ENCODE data around the gene ARID3B.
"Not testable (repeated sequence)": the region's sequence is repeated elsewhere in the genome, so short reads cannot be mapped to it uniquely, and the experiment has no call there.

Gene ARID3B

GRCh38 chr15:74565381-74566085 is 24.5 kb downstream of the ARID3B start:
- in situ Hi-C loops (cut with MboI; ENCODE audit: low sequenced_read_pairs) = no loop called here

- in situ Hi-C loops (cut with MboI; ENCODE audit: low sequenced_read_pairs) = no loop called here
Measured at GRCh38 chr15:74568594-74568993, 27.6 kb downstream of the ARID3B start.

GRCh38 chr15:74569731-74570070 is 28.7 kb downstream of the ARID3B start:
- in situ Hi-C loops (cut with MboI; ENCODE audit: low sequenced_read_pairs) = no loop called here

- in situ Hi-C loops (cut with MboI; ENCODE audit: low sequenced_read_pairs) = no loop called here
Measured at GRCh38 chr15:74571191-74571590, 30.2 kb downstream of the ARID3B start.

- in situ Hi-C loops (cut with MboI; ENCODE audit: low sequenced_read_pairs) = no loop called here
Measured at GRCh38 chr15:74573987-74574386, 33.0 kb downstream of the ARID3B start.

- in situ Hi-C loops (cut with MboI; ENCODE audit: low sequenced_read_pairs) = no loop called here
Measured at GRCh38 chr15:74578496-74578994, 37.5 kb downstream of the ARID3B start.

GRCh38 chr15:74579001-74579400 is 38.0 kb downstream of the ARID3B start:
- in situ Hi-C loops (cut with MboI; ENCODE audit: low sequenced_read_pairs) = no loop called here

GRCh38 chr15:74580538-74581350 is 39.7 kb downstream of the ARID3B start:
- in situ Hi-C loops (cut with MboI; ENCODE audit: low sequenced_read_pairs) = no loop called here

- in situ Hi-C loops (cut with MboI; ENCODE audit: low sequenced_read_pairs) = no loop called here
Measured at GRCh38 chr15:74584204-74584603, 43.2 kb downstream of the ARID3B start.

- in situ Hi-C loops (cut with MboI; ENCODE audit: low sequenced_read_pairs) = no loop called here
Measured at GRCh38 chr15:74584779-74585178, 43.8 kb downstream of the ARID3B start.

- in situ Hi-C loops (cut with MboI; ENCODE audit: low sequenced_read_pairs) = no loop called here
Measured at GRCh38 chr15:74585191-74585590, 44.2 kb downstream of the ARID3B start.

GRCh38 chr15:74585857-74586256 is 44.8 kb downstream of the ARID3B start:
- in situ Hi-C loops (cut with MboI; ENCODE audit: low sequenced_read_pairs) = no loop called here

- in situ Hi-C loops (cut with MboI; ENCODE audit: low sequenced_read_pairs) = no loop called here
Measured at GRCh38 chr15:74589826-74590225, 48.8 kb downstream of the ARID3B start.

GRCh38 chr15:74592222-74592621 is 51.2 kb downstream of the ARID3B start:
- in situ Hi-C loops (cut with MboI; ENCODE audit: low sequenced_read_pairs) = no loop called here

GRCh38 chr15:74593122-74593521 is 52.1 kb downstream of the ARID3B start:
- in situ Hi-C loops (cut with MboI; ENCODE audit: low sequenced_read_pairs) = no loop called here

- in situ Hi-C loops (cut with MboI; ENCODE audit: low sequenced_read_pairs) = no loop called here
Measured at GRCh38 chr15:74594455-74594854, 53.4 kb downstream of the ARID3B start.

- in situ Hi-C loops (cut with MboI; ENCODE audit: low sequenced_read_pairs) = no loop called here
Measured at GRCh38 chr15:74595271-74595670, 54.3 kb downstream of the ARID3B start.

- in situ Hi-C loops (cut with MboI; ENCODE audit: low sequenced_read_pairs) = not testable (repeated sequence)
Measured at GRCh38 chr15:74596736-74597135, 55.7 kb downstream of the ARID3B start.

GRCh38 chr15:74597146-74597705 is 56.2 kb downstream of the ARID3B start:
- in situ Hi-C loops (cut with MboI; ENCODE audit: low sequenced_read_pairs) = not testable (repeated sequence)

GRCh38 chr15:74598126-74598842 is 57.3 kb downstream of the ARID3B start:
- in situ Hi-C loops (cut with MboI; ENCODE audit: low sequenced_read_pairs) = no loop called here

- in situ Hi-C loops (cut with MboI; ENCODE audit: low sequenced_read_pairs) = no loop called here
Measured at GRCh38 chr15:74599156-74599555, 58.1 kb downstream of the ARID3B start.
